ENCODE measurements around the gene C5.
"Not testable (repeated sequence)": the region's sequence is repeated elsewhere in the genome, so short reads cannot be mapped to it uniquely, and the experiment has no call there.

C5 gene

DNA sequence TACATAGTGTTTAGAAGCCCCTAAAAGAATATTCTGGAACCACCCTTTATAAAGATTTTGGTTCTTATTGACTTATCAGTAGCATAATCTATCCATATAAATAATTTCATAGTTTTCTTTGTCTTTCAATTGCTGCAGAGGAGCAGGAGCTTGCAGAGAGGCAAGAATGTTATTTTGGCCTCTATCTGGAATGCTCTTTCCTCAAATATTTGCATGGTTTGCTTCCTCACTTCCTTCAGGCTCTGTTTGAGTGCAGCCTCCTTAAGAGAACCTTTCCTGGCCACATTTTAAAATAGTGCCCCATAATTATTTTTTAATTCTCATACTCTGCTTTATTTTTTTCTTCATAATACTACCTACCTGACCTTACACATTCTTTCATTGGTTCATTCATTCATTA, 1.5 kb downstream of the C5 start:
- DNase-seq (ENCODE audit: low read depth, low spot score), result no peak

DNA sequence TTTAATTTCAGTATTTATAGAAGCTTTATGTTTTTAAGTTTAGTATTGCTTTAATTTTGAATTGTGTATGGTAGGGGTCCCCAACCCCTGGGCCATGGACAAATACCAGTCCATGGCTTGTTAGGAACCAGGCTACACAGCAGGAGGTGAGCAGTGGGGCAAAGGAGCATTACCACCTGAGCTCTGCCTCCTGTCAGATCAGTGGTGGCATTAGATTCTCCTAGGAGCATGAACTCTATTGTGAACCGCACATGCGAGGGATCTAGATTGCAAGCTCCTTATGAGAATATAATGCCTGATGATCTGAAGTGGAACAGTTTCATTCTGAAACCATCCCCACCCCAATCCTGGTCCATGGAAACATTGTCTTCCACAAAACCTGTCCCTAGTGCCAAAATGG, 1.9 kb downstream of the C5 start:
- no peak for DNase-seq (ENCODE audit: low read depth, low spot score)

DNA sequence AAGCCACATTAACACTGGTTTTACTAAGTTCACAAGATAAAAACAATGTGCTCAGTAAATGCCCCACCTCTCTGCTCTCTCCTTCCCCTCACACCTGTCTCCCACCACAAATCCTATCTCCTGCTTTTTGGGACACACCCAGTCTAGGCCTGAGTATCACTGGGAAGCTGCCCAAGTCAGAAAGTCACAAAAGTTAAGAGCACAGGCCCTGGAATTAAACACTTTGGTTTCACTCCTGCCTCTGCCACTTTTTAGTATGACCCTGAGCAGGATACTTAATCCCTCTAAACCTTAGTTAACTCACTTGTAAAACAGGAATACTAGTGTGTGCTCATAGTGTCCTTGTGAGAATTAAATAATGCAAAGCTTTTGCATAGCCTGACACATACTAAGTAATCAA, 11.3 kb downstream of the C5 start:
- no peak for DNase-seq (ENCODE audit: low read depth, low spot score)

DNA sequence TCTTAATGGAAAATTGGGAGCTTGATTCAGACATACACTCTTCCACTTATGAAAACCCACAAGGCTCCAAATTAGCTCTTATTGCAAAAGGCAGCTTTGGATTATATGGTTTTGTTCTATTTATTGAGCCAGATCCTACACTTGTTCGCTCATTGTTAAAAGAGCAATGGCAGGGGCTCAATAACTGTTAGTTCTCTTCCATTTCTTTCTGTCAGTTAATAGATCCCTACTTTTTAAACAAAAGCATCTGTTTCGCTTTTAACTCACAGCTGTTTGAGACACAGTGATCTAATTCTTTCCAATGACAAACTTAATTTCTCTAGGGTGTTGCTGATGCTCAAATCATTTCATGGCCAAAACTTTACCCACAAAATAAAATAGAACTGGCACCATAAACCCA, 11.7 kb downstream of the C5 start:
- DNase-seq (ENCODE audit: low read depth, low spot score), result no peak

DNA sequence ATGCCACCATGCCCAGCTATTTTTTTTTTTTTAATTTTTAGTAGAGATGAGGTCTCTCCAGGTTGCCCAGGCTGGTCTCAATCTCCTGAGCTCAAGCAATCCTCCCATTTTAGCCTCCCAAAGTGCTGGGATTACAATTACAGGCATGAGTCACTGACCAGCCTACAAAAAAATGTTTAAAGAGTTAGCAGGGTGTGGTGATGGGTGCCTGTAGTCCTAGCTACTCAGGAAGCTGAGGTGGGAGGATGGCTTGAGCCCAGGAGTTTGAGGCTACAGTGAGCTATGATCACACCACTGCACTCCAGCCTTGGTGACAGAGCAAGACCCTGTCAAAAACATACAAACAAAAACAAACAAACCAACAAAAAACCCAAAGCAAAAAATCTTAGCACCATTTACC, 14.4 kb downstream of the C5 start:
- DNase-seq (ENCODE audit: low read depth, low spot score), result not testable (repeated sequence)

DNA sequence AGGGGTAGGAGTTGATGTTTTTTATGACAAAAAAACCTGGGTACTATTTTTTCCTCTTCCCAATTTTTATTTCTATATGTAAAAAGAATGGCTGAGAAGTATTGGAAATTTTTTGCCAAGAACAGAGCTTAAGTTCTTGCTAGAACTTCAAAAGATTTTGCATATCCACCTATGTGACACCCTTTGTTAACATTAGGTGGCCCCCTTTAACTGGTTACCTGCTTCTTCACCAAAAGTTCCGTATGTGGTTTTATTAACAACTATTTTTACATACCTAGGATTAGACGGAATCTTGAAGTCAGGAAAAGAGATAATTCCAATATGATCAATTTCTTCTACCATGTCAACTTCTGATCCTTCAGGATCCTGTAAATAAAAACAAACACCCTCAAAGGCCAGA, 15.5 kb downstream of the C5 start:
- no peak for DNase-seq (ENCODE audit: low read depth, low spot score)

DNA sequence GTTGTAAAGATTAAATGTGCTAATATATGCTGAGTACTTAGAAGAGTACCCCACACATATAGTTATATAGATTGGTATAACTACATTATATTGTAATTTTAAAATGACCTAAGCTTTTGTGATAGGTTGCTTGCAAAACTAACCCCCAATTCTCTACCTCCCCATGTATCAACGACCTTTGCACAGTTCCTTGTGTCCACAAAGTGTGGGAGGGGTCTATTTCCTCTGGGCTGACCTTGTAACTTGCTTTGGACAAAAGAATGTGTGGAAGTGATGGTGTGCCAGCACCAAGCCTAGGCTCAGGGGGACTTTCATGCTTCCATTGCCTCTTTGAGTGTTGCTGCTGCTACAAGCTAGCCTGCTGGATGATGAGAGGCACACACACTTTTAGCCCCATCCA, 20.6 kb downstream of the C5 start:
- DNase-seq (ENCODE audit: low read depth, low spot score), result no peak

DNA sequence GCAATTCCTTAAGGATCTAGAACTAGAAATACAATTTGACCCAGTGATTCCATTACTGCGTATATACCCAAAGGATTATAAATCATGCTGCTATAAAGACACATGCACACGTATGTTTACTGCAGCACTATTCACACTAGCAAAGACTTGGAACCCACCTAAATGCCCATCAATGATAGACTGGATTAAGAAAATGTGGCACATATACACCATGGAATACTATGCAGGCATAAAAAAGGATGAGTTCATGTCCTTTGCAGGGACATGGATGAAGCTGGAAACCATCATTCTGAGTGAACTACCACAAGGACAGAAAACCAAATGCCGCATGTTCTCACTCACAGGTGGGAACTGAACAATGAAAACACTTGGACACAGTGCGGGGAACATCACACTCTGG, 21.8 kb downstream of the C5 start:
- DNase-seq (ENCODE audit: low read depth, low spot score), result not testable (repeated sequence)

DNA sequence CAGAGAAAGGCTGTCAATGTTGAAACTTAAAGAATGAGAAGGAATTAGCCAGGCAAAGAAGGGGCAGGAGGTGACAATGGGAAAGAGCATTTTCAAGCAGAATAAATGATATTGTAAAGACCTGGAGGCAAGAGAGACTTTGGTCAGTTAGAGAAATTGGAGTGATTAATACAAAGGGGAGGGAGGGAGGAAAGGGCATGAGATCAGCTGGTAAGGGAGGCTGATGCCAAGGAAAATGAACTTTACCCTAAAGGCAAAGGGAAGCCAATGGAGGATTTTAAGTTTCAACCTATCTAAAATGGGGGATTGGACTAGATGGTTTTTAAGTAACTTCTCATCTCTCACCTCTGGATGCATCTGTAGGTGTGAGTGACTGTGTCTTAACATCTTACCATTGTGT, 23.3 kb downstream of the C5 start:
- DNase-seq (ENCODE audit: low read depth, low spot score), result no peak

DNA sequence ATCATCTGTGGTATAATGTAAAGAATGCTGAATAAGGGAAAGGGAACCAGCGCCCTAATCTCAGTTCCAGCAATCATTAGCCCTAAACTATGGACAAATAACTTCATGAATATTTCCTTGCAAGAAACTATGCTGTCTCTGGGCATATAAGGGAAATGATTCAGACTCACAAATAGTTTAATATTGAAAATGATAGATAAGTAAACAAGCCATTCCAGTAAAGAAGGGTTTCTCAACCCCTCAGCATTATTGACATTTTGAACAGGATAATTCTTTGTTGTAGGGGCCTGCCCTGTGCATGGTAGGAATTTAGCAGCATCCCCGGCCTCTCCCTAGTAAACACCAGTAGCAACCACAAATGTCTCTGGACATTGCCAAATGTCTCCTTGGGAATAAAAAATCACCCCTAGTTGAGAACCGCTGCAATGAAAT, 23.8 kb downstream of the C5 start:
- no peak for DNase-seq (ENCODE audit: low read depth, low spot score)

DNA sequence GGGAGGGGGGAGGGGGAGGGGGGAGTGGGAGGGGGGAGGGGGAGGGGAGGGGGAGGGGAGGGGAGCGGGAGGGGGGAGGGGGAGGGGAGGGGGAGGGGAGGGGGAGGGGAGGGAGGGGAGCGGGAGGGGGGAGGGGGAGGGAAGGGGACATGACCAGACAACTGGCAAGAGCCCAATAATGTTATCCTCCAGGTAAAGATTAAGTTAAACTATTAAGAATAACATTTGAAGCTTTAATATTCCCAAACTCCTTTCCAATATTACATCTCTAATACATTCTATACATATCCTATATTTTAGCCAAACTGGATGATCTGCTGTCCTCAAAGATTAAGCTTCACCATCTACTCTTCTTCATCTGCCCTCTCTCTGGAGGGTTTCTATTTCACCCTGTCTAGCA, 25.8 kb downstream of the C5 start:
- DNase-seq (ENCODE audit: low read depth, low spot score), result no peak

DNA sequence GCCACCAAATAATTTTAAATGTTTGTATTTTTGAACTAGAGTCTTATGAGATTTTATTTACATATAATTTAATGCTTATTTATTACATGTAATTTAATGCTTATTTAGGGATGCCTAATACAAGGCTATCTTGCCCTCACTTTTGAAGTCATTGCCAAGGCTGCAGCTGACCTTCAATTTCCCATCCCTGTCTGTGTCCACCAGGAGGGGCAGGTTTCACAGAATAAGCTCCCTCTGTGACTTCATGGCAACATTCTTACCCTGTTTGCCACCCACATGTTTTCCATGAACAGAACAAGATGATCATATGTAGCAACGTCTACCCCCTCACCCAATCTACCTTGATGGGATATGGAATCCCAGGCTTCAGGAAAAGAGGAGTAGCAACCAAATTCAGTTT, 27.0 kb downstream of the C5 start:
- DNase-seq (ENCODE audit: low read depth, low spot score), result no peak

DNA sequence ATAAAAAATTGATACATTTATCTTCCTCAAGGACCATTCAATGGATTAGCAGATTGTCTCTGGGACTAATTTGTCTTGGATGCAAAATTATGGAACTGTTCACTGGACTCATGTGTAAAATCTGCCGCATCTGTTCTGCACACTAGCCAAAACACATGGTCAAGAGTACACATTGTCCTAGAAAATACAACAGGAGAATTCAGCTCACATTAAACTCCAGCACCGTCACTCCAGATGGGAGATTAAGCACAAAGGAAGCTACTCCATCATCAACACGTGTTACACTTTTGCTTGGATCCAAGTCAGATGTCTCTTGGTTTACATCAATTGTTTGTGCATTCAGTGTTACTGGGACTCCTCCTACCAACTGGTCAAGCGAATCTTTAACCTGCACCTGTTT, 28.8 kb downstream of the C5 start:
- no peak for DNase-seq (ENCODE audit: low read depth, low spot score)

DNA sequence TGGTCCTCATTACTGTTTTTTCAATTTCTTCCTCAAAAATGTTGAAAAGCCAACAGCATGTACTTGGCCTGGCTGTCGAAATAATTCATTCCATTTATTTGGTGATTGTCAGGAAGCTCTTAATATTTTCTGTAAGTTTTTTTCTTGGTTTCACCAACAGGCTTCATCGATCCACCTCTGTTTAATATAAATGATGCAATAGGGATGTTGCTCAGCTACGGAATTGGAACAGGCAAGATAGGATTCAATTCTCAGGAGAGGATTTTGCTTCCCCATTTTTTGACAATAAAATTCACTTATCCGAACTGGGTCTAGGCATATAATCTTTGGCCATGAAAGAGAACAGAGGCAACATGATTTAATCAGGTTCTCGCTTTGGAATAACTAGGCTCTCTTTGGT, 30.8 kb downstream of the C5 start:
- DNase-seq (ENCODE audit: low read depth, low spot score), result no peak

DNA sequence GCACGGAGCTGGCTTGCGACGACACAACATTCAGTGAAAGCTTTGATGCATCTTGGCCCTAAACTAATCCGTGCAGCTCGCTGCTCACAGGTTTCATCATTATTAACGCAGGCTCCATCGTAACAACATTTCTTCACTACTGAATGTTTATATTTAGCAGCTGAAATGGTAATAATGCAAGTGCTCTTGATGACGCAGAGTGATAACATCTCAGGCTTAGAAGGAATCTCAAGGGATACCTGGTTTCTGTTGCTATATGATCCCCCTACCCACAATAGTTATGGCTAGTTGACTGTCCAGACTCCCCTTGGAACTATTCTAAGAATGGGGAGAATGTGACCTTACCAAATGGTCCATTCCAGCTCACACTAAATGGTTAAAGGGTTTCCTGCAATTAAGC, 36.2 kb downstream of the C5 start:
- DNase-seq (ENCODE audit: low read depth, low spot score), result no peak

DNA sequence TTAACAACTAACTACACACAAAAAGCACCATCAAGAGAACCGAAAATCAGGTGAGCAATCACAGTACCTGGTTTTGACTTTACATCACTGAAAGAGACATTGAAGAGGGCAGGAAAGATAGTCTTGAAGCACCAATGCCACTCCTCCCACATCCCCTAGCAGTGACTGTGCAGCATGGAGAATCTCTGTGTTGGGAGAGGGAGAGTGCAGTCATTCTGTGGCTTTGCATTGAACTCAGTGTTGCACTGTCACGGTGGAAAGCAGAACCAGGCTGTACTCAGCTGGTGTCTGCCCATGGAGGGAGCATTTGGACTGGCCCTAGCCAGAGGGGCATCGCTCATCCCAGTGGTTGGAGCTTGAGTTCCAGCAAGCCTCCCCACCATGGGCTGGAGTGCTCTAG, 40.4 kb downstream of the C5 start:
- no peak for DNase-seq (ENCODE audit: low read depth, low spot score)

DNA sequence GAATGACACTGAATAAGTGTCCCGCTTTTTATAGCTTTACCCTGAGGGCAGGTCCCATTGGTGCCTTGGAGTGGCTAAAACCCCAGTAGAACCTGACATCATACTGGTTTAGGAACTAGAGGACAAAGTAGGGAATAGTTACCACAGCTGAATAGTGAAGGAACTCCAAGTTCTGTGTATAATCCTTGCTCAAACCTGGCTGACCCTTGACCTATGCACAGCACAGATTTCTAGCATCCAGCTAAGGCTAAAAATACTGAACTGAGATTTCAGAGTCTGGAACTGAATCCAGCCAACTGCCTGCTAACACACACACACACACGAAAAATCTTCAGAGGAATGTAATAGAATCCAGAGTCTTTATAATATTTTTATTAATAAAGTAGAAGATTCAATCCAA, 50.8 kb downstream of the C5 start:
- no peak for DNase-seq (ENCODE audit: low read depth, low spot score)

DNA sequence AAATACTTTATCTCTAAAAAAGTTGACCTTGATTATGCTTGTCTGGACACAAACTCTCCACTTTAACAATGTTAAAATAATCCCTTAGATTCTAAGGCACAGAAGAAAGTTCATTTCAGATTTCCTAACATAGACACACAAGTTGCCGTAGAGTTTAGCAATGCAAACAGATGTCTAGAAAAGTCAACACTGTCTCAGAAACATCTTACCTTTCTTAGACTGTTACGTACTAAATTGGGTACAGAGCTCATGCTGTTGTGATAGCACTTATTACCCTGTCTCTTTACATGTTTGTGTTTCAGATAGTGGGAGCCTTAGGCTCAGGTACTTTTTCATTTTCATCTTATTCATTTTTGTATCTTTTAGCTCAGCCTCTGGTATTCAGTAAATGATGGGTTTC, 52.0 kb downstream of the C5 start:
- no peak for DNase-seq (ENCODE audit: low read depth, low spot score)

DNA sequence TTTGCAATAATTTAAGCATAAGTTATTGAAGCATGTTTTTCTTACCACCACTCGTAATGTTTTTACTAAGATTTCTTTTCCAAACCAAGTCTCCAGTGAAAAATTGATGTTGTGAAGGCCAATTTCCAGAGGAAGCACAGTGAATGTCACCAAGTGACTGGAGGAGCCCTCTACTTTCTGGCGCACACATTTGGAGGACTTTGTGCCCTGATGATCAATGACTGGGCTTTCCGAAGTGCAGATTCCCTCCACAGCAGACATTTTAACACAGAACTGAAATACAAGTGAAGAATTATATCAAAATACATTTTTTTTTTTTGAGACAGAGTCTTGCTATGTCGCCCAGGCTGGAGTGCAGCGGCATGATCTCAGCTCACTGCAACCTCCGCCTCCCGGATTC, 52.6 kb downstream of the C5 start:
- no peak for DNase-seq (ENCODE audit: low read depth, low spot score)

DNA sequence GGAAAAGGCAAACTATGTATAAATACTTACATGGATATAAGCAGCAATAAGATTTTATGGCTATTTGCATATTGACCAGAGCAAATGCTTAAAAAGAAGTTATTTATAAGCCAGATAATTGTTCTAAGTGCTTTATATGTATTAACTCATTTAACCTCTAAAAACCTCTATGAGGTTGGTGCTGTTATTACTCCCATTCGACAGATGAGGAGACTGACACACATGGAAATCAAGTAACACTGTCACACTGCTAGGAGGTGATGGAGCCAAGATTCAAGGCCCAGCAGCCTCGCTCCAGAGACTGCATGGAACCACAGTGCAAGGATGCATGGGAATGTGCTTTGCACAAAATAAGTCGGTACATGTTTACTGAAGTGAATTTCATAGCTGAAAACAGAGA, 53.7 kb downstream of the C5 start:
- no peak for DNase-seq (ENCODE audit: low read depth, low spot score)

DNA sequence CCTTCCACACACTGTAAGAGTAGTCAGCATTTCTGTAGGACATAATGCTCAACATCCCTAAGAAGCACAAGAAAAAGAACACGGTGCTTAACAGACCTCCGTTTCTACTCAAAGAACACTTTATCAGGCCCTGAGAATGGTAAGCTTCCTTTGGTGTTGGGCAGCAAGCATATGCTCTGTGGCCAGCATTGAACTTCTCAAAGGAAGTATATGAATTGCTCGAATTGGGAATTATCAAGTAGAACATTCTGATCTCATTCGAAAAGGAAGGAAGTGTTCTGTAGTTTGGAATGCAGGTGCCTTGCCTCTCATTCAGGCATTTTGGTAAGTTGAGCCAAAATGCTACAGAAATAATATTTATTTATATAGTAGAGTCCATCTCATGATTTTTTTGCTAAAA, 61.0 kb downstream of the C5 start:
- no peak for DNase-seq (ENCODE audit: low read depth, low spot score)

DNA sequence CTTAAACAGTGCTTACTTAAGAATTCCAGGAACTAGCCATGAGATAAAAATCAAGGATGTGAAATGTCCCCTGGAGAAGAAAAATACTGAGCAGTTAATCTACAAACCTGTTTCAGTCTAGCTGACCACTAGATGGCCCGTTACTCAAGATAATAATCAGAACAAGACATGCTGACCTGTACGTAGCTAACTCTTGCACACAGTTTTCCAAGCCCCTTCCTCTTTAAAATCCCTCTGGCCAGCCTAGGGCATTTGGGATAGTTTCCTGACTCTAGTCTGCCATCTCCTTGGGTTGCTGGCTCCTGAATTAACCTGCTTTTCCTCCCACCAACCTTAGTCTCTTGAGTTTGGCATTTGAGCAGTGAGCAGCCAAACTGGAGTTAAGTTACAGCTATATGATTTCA, 64.3 kb downstream of the C5 start:
- no peak for DNase-seq (ENCODE audit: low read depth, low spot score)

DNA sequence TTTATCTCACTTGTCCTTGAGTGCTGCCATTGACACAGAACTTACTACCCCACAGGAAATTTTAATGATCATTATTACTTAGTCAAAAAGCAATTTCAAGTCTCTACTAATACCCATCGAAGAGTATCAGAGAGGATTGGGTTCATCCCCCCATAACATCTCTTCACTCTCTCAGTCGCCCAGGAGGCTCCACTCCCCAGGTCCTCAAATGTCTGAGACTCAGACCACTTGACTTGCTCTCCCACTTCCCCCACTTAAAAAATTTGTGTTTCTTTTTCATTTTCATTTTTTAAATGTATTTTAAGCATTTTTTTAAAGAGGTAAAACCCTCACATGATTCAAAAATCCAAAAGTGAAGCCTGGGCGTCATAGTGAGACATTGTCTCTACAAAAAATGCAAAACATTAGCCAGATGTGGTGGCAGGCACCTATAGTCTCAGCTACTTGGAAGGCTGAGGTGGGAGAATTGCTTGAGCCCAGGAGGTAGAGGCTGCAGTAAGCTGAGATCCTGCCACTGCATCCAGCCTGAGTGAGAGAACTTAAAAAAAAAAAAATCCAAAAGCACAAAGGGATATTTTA, 66.7 kb downstream of the C5 start:
- DNase-seq (ENCODE audit: low read depth, low spot score), result no peak

DNA sequence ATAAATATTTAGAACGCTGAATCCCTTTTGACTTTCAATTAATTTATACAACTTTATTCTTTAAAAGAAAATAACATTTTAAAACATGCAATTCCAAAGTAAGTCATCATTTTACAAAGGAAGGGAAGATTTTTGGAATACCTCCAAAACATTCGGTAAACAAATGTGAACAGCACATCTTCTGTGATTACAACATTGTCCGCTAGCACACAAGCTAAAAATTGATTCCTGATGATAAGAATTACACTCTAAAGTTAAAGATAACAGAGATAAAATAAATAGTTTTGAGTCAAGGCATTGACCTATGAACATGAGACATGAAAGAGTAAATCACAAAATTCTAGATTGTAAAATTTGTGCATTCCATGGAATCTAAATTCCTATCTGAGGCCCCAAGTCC, 67.2 kb downstream of the C5 start:
- no peak for DNase-seq (ENCODE audit: low read depth, low spot score)

DNA sequence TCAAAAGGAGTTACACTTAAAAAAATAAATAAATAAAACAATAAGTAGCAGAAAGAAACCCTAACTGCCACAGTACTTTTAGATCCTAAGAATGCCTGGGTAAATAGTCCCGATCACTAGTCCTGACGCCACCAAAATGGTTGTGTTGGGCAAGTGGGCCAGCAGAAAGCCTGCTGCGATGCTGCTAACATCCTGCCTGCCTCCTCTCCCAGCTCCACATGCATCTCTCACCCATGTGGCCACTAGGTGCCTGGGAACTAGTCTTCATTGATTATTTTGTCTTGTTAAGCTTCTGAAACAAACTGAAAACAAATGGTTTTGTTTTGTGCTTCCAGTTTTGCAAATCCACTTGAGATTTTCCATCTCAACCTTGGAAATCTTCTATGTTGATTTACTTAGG, 69.1 kb downstream of the C5 start:
- no peak for DNase-seq (ENCODE audit: low read depth, low spot score)
